HG03108 (cell line): ENCODE measurements around the gene DNASE1L2.

Experiments used
- ATAC-seq: cut with Tn5 transposase; IDR thresholded peaks from one replicate; pipeline ENCODE4 v1.9.1; 2021; ENCODE audit warnings: moderate library complexity; ENCODE audit not compliant: unreplicated experiment

The DNASE1L2 gene

DNA sequence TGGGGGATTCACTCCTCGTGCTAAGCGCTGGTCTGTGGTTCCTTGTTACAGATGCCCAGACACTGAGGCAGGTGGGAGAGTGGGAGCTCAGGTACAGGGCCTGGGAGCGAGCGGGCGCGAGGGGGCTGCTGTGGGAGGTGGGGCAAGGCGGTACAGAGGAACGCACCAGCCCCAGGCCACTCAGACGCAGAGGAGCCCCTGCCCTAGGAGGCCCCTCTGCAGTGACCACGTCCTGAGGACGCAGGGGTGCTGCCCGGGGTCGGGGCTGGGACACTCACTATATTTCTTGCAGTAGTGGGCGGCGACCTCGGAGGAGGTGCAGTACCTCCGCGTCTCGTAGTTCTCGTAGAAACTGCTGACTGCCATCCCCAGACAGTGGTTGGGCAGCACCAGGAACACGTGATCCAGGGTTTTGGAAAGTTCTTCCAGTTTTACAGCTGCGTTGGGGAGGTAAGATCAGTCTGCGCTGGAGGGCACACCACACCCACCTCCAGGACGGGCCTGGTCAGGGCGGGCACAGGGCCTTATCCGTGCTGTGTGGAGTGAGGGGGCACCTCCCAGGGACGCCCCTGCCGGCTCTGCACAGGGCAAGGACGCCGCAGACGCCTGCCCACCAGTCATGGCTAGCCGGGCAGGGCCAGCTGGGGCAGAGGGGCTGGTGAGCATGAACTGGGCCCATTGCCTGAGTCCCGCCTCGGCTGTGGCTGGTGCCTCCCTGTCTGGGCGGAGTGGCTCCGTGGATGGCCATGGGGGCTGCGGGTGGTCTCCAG is 47.9 kb downstream of the DNASE1L2 start:
- ATAC-seq: no peak

DNA sequence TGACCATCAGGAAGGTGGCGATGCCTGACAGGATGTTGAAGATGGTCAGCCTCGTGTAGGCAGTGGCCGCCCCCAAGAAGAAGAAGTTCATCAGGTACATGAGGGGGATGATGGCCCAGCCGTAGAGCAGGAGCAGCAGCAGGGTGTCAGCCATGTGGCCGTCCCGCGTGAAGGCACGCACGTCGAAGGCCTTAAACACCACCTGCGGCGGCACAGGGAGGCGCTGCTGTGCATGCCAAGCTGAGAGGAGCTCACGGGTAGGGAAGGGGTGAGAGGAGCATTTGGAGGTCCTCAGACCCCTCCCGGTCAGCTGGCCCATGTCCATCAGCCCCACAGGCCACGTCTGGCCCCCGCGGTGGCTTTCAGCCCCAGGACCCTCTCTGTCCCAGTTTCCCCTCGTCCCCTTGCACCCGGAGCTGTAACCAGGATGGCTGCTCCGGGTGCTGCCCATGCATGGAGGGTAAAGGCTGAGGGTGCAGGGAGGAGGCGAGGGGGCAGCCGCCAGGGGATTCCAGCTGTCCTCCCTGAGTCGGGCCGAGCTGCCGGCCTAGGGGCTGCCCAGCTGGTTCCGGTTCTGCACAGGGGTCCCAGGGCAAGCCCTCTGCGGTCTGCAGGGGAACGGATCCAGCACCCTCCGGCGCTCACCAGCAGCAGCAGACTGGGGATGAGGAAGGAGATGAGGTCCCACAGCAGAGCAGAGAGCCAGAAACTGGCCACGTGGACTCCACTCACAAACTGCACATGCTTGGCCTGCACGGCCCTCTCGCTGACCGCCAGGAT is 48.7 kb downstream of the DNASE1L2 start:
- ATAC-seq: no peak

DNA sequence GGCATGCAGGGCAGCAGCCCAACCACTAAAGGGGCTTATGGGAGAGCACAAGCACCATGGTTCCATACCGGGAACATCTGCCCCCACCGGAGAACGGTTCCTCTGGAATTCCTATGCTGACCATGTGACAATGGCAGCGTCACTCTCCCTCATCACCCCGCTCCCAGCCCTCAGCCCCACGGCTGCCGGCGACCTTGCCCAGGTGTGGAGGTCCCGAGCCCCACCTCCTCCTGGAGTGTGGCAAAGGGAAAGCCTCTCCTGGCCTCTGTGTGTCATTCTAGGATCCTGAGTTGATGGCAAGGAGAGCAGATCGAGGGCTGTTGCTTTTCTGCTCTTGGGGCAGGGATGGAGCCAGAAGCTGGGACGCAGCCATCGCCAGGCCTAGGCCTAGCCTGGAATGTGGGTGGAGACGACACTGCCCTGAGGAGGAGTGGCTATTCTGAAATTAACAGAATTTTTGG is 49.5 kb downstream of the DNASE1L2 start:
- ATAC-seq: no peak

DNA sequence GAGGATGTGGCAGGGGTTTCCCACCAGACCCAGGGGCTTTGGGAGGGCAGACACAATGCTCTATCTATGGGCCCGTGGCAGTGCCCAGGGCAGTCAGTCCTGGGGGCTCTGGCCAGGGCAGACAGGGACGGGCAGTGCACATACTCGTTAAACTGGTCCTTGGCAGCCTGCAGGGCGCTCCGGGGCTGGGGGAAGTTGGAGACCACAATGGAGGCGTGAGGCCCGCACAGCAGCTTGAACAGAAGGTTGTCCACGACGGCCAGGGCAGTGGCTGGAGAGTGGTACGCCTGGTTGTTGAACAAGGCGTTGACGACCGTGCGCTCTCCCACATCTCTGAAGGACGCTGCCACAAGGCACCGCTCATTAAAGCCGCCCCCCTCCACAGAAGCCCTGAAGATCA is 50.3 kb downstream of the DNASE1L2 start:
- ATAC-seq: no peak

DNA sequence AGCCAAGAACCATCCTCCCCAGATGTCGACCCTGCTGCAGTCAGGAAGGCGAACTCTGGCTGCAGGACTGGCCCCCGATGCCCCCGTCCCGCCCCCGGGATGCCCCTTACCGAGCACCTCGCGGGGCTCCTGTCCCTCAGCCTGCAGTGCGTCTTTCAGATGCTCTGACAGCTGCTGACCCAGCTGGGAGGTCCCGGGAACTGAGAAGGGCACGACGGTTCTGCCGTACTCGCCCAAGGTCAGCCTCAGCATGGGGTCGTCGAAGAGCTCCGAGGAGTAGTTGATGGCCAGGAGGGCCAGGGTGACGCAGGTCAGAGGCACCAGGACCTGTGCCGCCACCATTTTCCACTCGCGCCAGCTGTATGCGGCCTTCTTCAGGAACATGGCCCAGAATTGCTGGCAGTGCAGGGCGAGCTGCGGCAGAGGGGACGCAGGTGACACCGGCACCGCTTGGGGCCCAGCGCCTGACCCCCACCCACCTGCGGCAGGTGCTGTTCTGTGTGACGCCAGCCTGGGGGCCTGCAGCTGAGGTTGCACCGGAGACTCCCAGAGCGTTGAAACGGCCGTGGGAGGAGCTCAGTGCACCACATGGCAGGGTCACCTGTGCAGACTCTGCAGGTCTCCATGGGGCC is 51.8 kb downstream of the DNASE1L2 start:
- no peak for ATAC-seq
